ENCODE results near the gene WNT4. TPM values are rescaled to one million over a fixed set of nuclear protein-coding genes. Genes with fewer than 3 reads are reported as not detected.

WNT4 gene
- total and polyA plus RNA-seq, 2 of the 8 experiments (the other 6 are each of a cell fraction or from before 2014, with no cell fraction given) = 1.3 to 6.6 TPM

DNA sequence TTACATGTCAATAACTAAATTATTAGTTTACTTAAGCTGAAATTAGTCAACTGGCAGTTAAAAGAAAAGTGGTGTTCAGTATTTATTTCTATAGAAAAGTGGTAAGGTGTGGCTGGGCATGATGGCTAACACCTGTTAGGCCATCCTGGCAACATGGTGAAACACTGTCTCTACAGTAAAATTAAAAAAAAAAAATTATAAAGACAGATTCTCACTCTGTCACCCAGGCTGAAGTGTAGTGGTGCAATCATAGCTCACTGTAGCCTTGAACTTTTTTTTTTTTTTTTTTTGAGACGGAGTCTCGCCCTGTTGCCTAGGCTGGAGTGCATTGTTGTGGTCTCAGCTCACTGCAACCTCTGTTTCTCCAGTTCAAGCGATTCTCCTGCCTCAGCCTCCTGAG, 32.9 kb downstream of the WNT4 start:
- Histone ChIP-seq H2BK15ac (ENCODE audit: low read length) (no peak overlapping the region), H4K20me1 (replicated peaks in 1 of 2; ENCODE audit: control insufficient read depth in 1 of 2, insufficient read depth in 2 of 2, low read length in 2 of 2) (peaks cover 0 to 7% of the 10 kb centered on the region in 2 experiments), H3K36me3 (ENCODE audit: control insufficient read depth in 2 of 4, insufficient read depth in 4 of 4, low read length in 3 of 4) (peaks cover 0 to 4% (median 0%) of the 10 kb centered on the region in 4 experiments; a peak in 1 of 8 replicates), H3K56ac (replicated peaks; ENCODE audit: insufficient read length, low read depth, low read length) (no peak overlapping the region), H3K23ac (ENCODE audit: insufficient read length) (no peak overlapping the region), H2AFZ (ENCODE audit: low read length) (no peak overlapping the region), H3K14ac (ENCODE audit: insufficient read length) (no peak overlapping the region), H3K23me2 (ENCODE audit: low read depth, low read length) (no peaks in the 10 kb centered on the region), H3K79me1 (ENCODE audit: low read depth, low read length) (peaks cover 10% of the 10 kb centered on the region), H2BK20ac (ENCODE audit: low read length) (no peak overlapping the region), H4K8ac (ENCODE audit: extremely low read depth, insufficient read depth, low read length) (no peak overlapping the region), H2AK5ac (ENCODE audit: low read depth, low read length) (no peak overlapping the region), H2BK120ac (replicated peaks; ENCODE audit: low read depth, low read length) (no peak overlapping the region), H3K4me1 (replicated peaks in 1 of 4; ENCODE audit: control insufficient read depth in 3 of 4, insufficient read depth in 4 of 4, low read length in 3 of 4) (peaks cover 0 to 10% (median 0%) of the 10 kb centered on the region in 4 experiments; a peak in 3 of 7 replicates), H3K9me3 (ENCODE audit: insufficient read depth in 2 of 2, low read depth in 1 of 2, low read length in 1 of 2) (no peaks in the 10 kb centered on the region), H2BK12ac (ENCODE audit: low read depth, low read length) (no peak overlapping the region), H4K91ac (replicated peaks; ENCODE audit: insufficient read length, low read length) (no peak overlapping the region), H3K27me3 (replicated peaks in 1 of 4; ENCODE audit: control insufficient read depth in 3 of 4, extremely low read depth in 1 of 4, insufficient read depth in 3 of 4, low read length in 3 of 4) (no peaks in the 10 kb centered on the region), H3K18ac (ENCODE audit: extremely low read depth, low read length) (no peak overlapping the region), H3K4ac (replicated peaks; ENCODE audit: insufficient read length, low read depth, low read length) (no peak overlapping the region), H2BK5ac (ENCODE audit: low read depth, low read length) (no peak overlapping the region), H3K9ac (replicated peaks in 1 of 4; ENCODE audit: extremely low read depth in 1 of 4, low read depth in 3 of 4, low read length in 3 of 4) (no peak overlapping the region), H3K79me2 (ENCODE audit: control insufficient read depth in 1 of 2, insufficient read depth in 2 of 2, low read length in 2 of 2) (peaks cover 5 to 19% of the 10 kb centered on the region in 2 experiments; a peak in 3 of 4 replicates), H3K4me2 (ENCODE audit: insufficient read depth in 1 of 2, low read depth in 2 of 2, low read length in 2 of 2) (no peak overlapping the region), H3K4me3 (ENCODE audit: extremely low read depth in 1 of 4, insufficient read depth in 2 of 4, low read depth in 3 of 4, low read length in 4 of 4) (no peak overlapping the region), H4K5ac (ENCODE audit: insufficient read length, low read depth, low read length) (no peak overlapping the region), H3K27ac (ENCODE audit: low read depth, low read length) (no peak overlapping the region)
- ChIA-PET CTCF (ENCODE audit: partially characterized antibody) (interaction anchor here (0.6 to 8.1 kb wide), 9 partner anchors 8 to 307 kb away, joined by 3 to 46 read pairs (median 3); no protein-coding TSS in a partner anchor), POLR2A (ENCODE audit: partially characterized antibody) (no interaction called here)
- FAIRE-seq = no peak
- 91% methylated on average over 3 of the region's 3 CpGs; no CpG with 5 or more reads in 1 of the 2 experiments for WGBS, 2 experiments (ENCODE audit: extremely low coverage in 1 of 2, insufficient coverage in 1 of 2, insufficient read length in 1 of 2, insufficient replicate concordance in 2 of 2, low coverage in 1 of 2, low lambda C conversion rate in 2 of 2, missing lambda C conversion rate in 1 of 2)
- no peak for DNase-seq (ENCODE audit: low read depth in 1 of 2, low spot score in 2 of 2)
- TF ChIP-seq, protein P1, sequence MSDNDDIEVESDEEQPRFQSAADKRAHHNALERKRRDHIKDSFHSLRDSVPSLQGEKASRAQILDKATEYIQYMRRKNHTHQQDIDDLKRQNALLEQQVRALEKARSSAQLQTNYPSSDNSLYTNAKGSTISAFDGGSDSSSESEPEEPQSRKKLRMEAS (IDR thresholded peaks at IDR 0.05) = no peak
